IgD-negative memory B cell (primary cell): ENCODE results near the gene OGFOD3. TPM values are rescaled to one million over a fixed set of nuclear protein-coding genes. Genes with fewer than 3 reads are reported as not detected.
"Not testable (repeated sequence)": the region's sequence is repeated elsewhere in the genome, so short reads cannot be mapped to it uniquely, and the experiment has no call there.

Source experiments
- H3K27ac Mint-ChIP-seq, 3 donors: one replicate each; pipeline ENCODE4 v1.8.0; 2020 to 2022; ENCODE audit warnings: mild to moderate bottlenecking in 3 of 3, mixed read lengths in 3 of 3, moderate library complexity in 1 of 3
- H3K27me3 Mint-ChIP-seq: one replicate; pipeline ENCODE4 v1.8.0; 2021; ENCODE audit warnings: mixed read lengths
- H3K36me3 Mint-ChIP-seq: one replicate; pipeline ENCODE4 v1.8.0; 2020; ENCODE audit warnings: mild to moderate bottlenecking, mixed read lengths
- H3K4me1 Mint-ChIP-seq, 3 donors: one replicate each; pipeline ENCODE4 v1.8.0; 2020 to 2022; ENCODE audit warnings: mixed read lengths in 3 of 3, mild to moderate bottlenecking in 1 of 3
- H3K4me3 Mint-ChIP-seq, 4 donors: one replicate each; pipeline ENCODE4 v1.8.0; 2020 to 2022; ENCODE audit warnings: mild to moderate bottlenecking in 4 of 4, mixed read lengths in 4 of 4, moderate library complexity in 3 of 4
- H3K9me3 Mint-ChIP-seq, 3 donors: one replicate each; pipeline ENCODE4 v1.8.0; 2020 to 2021; ENCODE audit warnings: mixed read lengths in 3 of 3, mild to moderate bottlenecking in 1 of 3
- polyA plus RNA-seq: library from polyadenylated mRNA; unstranded; fragments of 300-500 nt; fragmentation: Illumina TruSeq; gene quantifications from one replicate; pipeline ENCODE4 v1.2.3, GENCODE V29; 2021

The OGFOD3 gene
- polyA plus RNA-seq, 1 donor from 2014 or later: 33.2 TPM

DNA sequence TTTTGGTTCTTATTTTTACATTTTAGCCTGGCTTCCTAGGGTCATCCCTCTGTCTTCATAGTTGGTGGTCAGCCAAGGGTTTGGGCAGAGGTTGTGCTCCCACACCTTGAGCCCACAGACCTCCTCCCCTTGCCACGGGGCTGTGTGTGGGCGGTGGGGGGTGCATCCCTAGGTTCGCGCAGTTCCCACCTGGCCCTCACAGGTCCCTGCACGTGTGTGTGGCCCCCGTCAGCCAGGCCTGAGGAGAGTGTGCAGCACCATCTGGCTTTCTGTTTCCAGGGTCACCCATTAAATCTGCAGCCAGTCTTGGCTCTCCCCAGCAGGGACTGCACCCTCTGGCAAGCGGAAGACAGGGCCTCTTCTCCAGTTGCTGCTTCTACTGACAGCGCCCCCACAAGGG lies 13.6 kb upstream of the OGFOD3 start:
- H3K36me3 Mint-ChIP-seq: no peaks in the 10 kb centered on the region
- H3K27ac Mint-ChIP-seq: no peak overlapping the region
- H3K9me3 Mint-ChIP-seq: no peaks in the 10 kb centered on the region
- H3K4me1 Mint-ChIP-seq: peaks cover 21 to 28% (median 25%) of the 10 kb centered on the region in 3 donors
- H3K27me3 Mint-ChIP-seq: no peaks in the 10 kb centered on the region
- H3K4me3 Mint-ChIP-seq: no peak overlapping the region

- Mint-ChIP-seq H3K27ac (peak overlapping the region; percentile 73 to 98 (median 87)), H3K36me3 (peaks cover 3% of the 10 kb centered on the region), H3K4me1 (peaks cover 22 to 25% (median 24%) of the 10 kb centered on the region in 3 donors), H3K9me3 (no peaks in the 10 kb centered on the region), H3K27me3 (no peaks in the 10 kb centered on the region), H3K4me3 (peak overlapping the region; percentile 86 to 95 (median 89))
Observed at GRCh38 chr17:82429824-82430223, 11.4 kb upstream of the OGFOD3 start.

DNA sequence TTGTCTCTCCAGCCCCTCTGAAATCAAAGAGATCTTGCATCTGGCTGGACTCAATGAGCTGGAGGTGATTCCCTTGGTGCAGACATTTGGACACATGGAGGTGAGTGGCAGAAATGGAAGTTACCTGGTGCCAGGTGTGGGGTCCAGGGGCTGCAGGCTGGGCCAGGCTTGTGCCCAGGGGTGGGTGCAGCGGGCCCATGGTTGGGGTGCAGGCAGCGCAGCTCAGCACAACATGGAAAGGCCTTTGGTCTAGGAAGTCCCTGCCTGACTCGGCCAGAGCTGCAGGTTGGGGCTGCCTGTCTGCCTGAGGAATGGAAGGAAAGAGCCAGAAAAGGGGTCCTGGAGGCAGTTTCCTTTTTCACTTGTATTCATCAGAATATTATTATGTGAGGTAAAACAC lies 10.2 kb upstream of the OGFOD3 start:
- Mint-ChIP-seq H3K9me3 (no peaks in the 10 kb centered on the region), H3K27me3 (no peaks in the 10 kb centered on the region), H3K27ac (no peak overlapping the region), H3K4me3 (peak overlapping the region; percentile 86 to 95 (median 89)), H3K36me3 (peaks cover 3% of the 10 kb centered on the region), H3K4me1 (peaks cover 20 to 22% (median 21%) of the 10 kb centered on the region in 3 donors)

DNA sequence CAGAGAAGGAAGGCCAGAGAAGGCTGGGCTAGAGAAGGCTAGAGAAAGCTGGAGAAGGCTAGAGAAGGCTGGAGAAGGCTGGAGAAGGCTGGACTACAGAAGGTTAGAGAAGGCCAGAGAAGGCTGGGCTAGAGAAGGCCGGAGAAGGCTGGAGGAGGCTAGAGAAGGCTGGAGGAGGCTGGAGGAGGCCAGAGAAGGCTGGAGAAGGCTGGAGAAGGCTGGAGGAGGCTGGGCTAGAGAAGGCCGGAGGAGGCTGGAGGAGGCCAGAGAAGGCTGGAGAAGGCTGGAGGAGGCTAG lies 6.4 kb upstream of the OGFOD3 start:
- peak overlapping the region in 1 of 4 donors; percentile 35 for H3K4me3 Mint-ChIP-seq
- peaks cover 16 to 25% (median 19%) of the 10 kb centered on the region in 3 donors for H3K4me1 Mint-ChIP-seq
- no peaks in the 10 kb centered on the region for H3K27me3 Mint-ChIP-seq
- peaks cover 11% of the 10 kb centered on the region for H3K36me3 Mint-ChIP-seq
- H3K9me3 Mint-ChIP-seq: no peaks in the 10 kb centered on the region
- H3K27ac Mint-ChIP-seq: peak overlapping the region; percentile 54 to 91 (median 89)

- Mint-ChIP-seq H3K9me3 (no peaks in the 10 kb centered on the region), H3K27ac (peak overlapping the region; percentile 54 to 91 (median 89)), H3K4me3 (peak overlapping the region in 1 of 4 donors; percentile 35), H3K36me3 (peaks cover 12% of the 10 kb centered on the region), H3K27me3 (no peaks in the 10 kb centered on the region), H3K4me1 (peaks cover 13 to 25% (median 19%) of the 10 kb centered on the region in 3 donors)
Observed at GRCh38 chr17:82424001-82424862, 5.8 kb upstream of the OGFOD3 start.

DNA sequence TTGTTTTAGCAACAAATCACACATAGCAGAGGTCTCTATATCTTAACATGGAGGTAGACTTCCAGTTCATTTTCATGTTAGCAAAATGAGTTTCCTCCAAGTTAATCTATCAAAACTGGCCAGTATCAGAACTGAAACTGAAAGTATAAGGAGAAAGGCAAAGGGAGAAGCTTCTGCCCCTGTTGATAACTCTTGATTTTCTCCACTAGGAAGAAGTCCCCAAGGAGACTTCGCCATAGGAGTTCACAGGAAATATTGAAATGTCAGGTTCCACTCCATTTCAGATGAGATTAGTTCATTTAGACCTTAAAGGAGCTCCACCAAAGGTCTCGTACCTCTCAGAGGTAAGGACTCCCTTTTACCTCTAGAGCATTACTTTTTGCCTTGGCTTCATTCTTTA lies 1.2 kb upstream of the OGFOD3 start:
- peaks cover 9 to 18% (median 18%) of the 10 kb centered on the region in 3 donors for H3K4me1 Mint-ChIP-seq
- no peaks in the 10 kb centered on the region for H3K27me3 Mint-ChIP-seq
- no peaks in the 10 kb centered on the region for H3K9me3 Mint-ChIP-seq
- H3K36me3 Mint-ChIP-seq: peaks cover 9% of the 10 kb centered on the region
- H3K27ac Mint-ChIP-seq: peak overlapping the region; percentile 13 to 90 (median 80)
- H3K4me3 Mint-ChIP-seq: peak overlapping the region; percentile 86 to 95 (median 91)

GRCh38 chr17:82416771-82417170 lies 1.6 kb downstream of the OGFOD3 start:
- Mint-ChIP-seq H3K27me3 (no peaks in the 10 kb centered on the region), H3K36me3 (peaks cover 4% of the 10 kb centered on the region), H3K4me3 (no peak overlapping the region), H3K4me1 (peaks cover 15 to 20% (median 16%) of the 10 kb centered on the region in 3 donors), H3K27ac (no peak overlapping the region), H3K9me3 (no peaks in the 10 kb centered on the region)

GRCh38 chr17:82416264-82416663 lies 2.1 kb downstream of the OGFOD3 start:
- H3K27me3 Mint-ChIP-seq: no peaks in the 10 kb centered on the region
- no peaks in the 10 kb centered on the region for H3K9me3 Mint-ChIP-seq
- peak overlapping the region in 1 of 4 donors; percentile 41 for H3K4me3 Mint-ChIP-seq
- peaks cover 4% of the 10 kb centered on the region for H3K36me3 Mint-ChIP-seq
- H3K27ac Mint-ChIP-seq: no peak overlapping the region
- peaks cover 15 to 20% (median 16%) of the 10 kb centered on the region in 3 donors for H3K4me1 Mint-ChIP-seq

DNA sequence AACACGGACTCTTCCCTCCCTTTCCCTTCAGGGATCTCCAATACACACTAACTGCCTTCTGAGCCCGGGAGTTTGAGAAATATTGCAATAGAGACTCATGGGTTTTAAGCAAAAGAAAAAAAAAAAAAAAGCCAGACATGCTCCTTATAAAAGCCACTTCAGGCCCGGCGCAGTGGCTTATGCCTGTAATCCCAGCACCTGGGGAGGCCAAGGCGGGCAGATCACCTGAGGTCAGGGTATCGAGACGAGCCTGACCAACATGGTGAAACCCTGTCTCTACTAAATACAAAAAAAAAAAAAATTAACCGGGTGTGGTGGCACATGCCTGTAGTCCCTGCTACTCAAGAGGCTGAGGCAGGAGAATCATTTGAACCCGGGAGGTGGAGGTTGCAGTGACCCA lies 2.6 kb downstream of the OGFOD3 start:
- Mint-ChIP-seq H3K27me3 (no peaks in the 10 kb centered on the region), H3K27ac (peak overlapping the region in 1 of 3 donors; percentile 59), H3K4me1 (peaks cover 15 to 20% (median 16%) of the 10 kb centered on the region in 3 donors), H3K36me3 (peaks cover 4% of the 10 kb centered on the region), H3K4me3 (no peak overlapping the region), H3K9me3 (no peaks in the 10 kb centered on the region)

DNA sequence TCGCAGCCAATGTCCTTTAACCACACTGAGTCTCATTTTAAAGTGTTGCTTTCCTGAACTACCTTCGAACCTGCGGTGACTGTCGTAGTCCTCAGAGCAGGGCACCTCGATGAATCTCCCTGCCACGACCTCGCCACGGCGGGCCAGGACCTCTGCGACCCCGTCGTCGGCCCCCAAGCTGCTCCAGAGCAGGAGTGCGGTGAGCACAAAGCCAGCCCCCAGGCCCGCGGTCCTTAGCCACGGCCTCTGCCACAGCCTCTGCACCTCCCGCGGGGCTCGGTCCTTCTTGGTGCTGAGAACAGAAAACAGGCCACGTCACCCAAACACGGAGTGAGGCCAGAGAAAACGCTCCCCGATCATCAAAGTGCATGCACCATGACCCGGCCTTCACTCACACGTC lies 3.0 kb downstream of the OGFOD3 start:
- Mint-ChIP-seq H3K4me3 (peak overlapping the region in 1 of 4 donors; percentile 79), H3K27ac (peak overlapping the region; percentile 9 to 59 (median 59)), H3K9me3 (no peaks in the 10 kb centered on the region), H3K4me1 (peaks cover 15 to 20% (median 16%) of the 10 kb centered on the region in 3 donors), H3K36me3 (peaks cover 4% of the 10 kb centered on the region), H3K27me3 (no peaks in the 10 kb centered on the region)

DNA sequence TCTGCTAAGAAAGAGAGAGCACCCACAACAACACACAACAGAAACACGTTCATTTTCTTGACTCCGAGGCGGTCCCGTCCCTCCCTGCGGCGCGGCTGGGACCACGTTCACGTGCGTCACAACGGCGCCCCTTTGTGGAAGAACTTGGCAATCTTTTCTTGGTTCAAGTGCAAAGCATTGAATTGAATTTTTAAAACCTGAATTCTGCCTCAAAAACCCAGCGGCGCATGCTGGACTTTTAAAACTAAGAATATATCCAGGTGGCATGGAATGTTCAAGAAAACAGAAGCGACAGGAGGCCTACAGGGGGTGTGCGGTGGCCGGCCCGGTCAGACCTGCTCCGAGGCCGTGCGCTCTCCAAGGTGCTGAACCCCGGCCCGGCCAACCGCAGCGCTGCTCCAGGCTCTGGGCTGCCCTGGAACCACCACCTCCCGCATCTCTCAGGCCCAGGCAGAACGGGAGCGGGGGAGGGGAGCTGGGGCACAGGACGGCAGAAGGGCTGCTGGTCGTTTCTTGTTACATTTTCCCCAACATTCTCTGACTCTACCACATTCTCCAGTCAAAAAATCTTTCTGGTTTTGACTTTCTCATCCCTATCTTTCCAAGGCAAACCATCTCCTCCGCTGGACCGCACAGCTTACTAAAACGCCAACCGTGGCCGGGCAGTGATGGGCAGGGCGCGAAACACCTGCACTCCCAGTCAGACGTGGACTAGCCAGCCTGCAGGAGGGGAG lies 3.7 kb downstream of the OGFOD3 start:
- Mint-ChIP-seq H3K27ac (peak overlapping the region; percentile 9 to 59 (median 31)), H3K4me1 (peaks cover 11 to 16% (median 15%) of the 10 kb centered on the region in 3 donors), H3K4me3 (peak overlapping the region; percentile 14 to 79 (median 58)), H3K27me3 (no peaks in the 10 kb centered on the region), H3K36me3 (peaks cover 2% of the 10 kb centered on the region), H3K9me3 (no peaks in the 10 kb centered on the region)

DNA sequence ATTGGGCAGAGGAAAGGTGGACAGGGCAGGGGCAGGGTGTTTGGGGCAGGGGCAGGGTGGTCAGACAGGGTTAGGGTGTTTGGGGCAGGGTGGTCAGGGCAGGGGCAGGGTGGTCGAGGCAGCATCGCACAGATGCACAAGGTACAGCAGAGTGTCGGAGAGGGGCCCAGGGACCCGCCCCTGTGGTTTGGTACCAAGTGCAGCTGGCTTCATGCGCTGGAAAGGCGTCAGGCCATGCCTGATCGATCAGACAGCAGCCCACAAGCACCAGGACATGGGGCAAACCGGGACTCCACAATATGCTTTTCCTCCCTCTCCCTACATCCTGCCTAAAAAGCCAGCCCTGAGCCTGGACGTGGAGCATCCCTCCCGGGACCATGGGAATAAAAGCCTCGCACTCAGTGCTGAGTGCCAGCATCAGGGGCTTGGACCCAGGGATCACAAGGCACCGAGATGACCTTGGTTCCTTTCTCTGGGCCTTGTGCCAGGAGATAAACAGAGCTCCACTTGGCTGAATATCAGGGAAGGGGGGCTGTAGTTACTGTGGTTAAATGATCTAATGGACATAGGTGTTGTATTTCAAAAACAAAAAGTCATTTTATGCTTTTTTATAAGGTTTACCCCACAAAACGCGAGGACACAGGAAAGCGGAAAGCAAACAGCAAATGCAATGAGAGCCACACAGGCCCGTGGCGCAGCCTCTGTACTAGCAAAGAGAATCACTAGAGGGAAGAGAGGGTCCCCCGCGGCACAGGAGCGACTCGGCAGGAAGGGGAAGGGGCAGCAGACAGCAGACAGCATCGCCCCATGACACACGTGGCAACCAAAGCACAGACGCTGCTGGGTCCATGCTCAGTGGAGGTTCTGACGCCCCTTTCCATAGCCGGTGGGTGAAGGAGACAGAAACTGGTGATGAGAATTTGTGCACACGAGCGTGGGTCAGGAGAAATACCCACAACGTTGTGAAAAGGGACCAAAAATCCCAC lies 5.6 kb downstream of the OGFOD3 start:
- no peaks in the 10 kb centered on the region for H3K9me3 Mint-ChIP-seq
- peak overlapping the region in 2 of 3 donors; percentile 9 to 23 for H3K27ac Mint-ChIP-seq
- peaks cover 2% of the 10 kb centered on the region for H3K36me3 Mint-ChIP-seq
- no peaks in the 10 kb centered on the region for H3K27me3 Mint-ChIP-seq
- H3K4me1 Mint-ChIP-seq: peaks cover 5 to 12% (median 11%) of the 10 kb centered on the region in 3 donors
- H3K4me3 Mint-ChIP-seq: peak overlapping the region in 1 of 4 donors; percentile 35

DNA sequence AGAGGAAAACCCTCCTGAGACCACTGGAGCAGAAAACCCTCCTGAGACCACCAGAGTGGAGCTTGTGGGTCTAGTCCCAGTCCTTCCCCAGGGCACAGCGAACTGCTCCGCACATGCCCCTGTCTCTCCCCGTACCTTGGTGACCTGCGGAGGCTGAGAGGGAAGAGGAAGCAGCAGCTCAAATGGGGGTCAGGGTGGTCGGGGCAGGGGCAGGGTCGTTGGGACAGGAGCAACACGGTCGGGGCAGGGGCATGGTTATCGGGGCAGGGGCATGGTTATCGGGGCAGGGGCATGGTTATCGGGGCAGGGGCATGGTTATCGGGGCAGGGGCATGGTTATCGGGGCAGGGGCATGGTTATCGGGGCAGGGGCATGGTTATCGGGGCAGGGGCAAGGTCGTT lies 6.3 kb downstream of the OGFOD3 start:
- not testable (repeated sequence) for H3K36me3 Mint-ChIP-seq, H3K4me3 Mint-ChIP-seq, H3K9me3 Mint-ChIP-seq, H3K27ac Mint-ChIP-seq, H3K27me3 Mint-ChIP-seq
- H3K4me1 Mint-ChIP-seq: peaks cover 5 to 12% (median 8%) of the 10 kb centered on the region in 3 donors

DNA sequence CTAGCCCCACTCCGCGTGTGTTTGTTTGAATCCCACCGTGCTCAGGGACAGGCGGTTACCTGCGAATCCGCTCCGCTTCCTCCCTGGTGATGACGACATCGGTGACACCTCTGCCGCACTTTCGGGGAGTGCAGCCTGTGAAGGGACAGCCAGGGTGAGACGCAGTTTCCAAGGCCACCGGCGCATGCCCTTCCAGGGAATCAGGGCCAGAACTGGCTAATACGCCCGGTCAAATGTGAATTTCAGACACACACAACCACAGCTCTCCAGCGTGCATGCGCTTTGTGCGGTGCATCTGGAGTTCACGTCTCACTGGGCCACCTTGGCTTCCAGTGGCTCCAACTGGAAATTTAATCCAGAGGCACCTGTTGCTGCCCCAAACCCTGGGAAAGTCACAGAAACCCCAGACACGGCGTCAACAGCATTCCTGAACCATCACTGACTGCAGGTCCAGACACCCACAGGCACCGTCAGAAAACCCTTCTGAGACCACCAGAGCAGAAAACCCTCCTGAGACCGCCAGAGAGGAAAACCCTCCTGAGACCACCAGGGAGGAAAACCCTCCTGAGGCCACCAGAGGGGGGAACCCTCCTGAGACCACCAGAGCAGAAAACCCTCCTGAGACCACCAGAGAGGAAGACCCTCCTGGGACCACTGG lies 6.9 kb downstream of the OGFOD3 start:
- Mint-ChIP-seq H3K9me3 (no peaks in the 10 kb centered on the region), H3K4me3 (no peak overlapping the region), H3K27ac (no peak overlapping the region), H3K4me1 (peaks cover 5 to 12% (median 8%) of the 10 kb centered on the region in 3 donors), H3K36me3 (peaks cover 2% of the 10 kb centered on the region), H3K27me3 (no peaks in the 10 kb centered on the region)
